ENCODE results near the gene NOS1AP. TPM values are rescaled to one million over a fixed set of nuclear protein-coding genes. Genes with fewer than 3 reads are reported as not detected.

Gene NOS1AP
- total and polyA plus RNA-seq, 2 donors (not counting 3 experiments of a cell fraction or from before 2014, with no cell fraction given): 1.3 to 5.4 TPM

DNA sequence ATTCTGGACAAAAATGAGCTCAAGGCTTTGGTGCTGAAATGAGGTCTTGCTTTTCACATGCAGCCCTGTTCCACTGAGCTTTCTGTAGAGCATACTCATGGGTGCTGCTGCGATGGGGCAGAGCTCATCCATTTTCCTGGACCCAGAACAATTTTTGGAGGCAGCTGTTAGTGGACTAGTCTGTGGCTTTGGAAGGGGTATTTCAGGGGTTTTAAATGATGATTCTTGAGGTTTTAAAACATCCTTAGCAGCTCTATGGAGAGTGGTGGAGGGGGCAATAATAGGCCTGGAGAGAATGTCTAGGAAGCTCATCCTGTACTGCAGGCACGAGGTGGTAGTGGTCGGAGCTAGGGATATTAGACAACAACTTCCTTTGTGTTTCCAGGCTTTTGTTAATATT is 16.5 kb downstream of the NOS1AP start:
- no peak for FAIRE-seq
- BruUV-seq (replicated peaks): no TSS peak
- no peaks in the 10 kb centered on the region for H3K79me2 ChIP-seq (ENCODE audit: control insufficient read depth, insufficient read depth, low read length)
- ChIA-PET POLR2A (no interaction called here), CTCF (interaction anchor here (1.1 kb wide), 1 partner anchor 49 kb away, joined by 3 read pairs; no protein-coding TSS in a partner anchor)
- no peaks in the 10 kb centered on the region for H3K36me3 ChIP-seq (ENCODE audit: control insufficient read depth in 2 of 2, extremely low read depth in 1 of 2, insufficient read depth in 2 of 2, low read length in 2 of 2)
- no peak overlapping the region for H2AFZ ChIP-seq (ENCODE audit: low read depth, low read length)
- H3K27me3 ChIP-seq (ENCODE audit: control insufficient read depth in 2 of 2, insufficient read depth in 2 of 2, low read length in 2 of 2): no peaks in the 10 kb centered on the region
- no peaks in the 10 kb centered on the region for H3K9me1 ChIP-seq (replicated peaks; ENCODE audit: control insufficient read depth, extremely low read depth, insufficient read depth, low read length)
- DNase-seq (ENCODE audit: low read depth, low spot score): no peak
- H3K4me1 ChIP-seq (ENCODE audit: control insufficient read depth, extremely low read depth, insufficient read depth, low read length): peaks cover 29% of the 10 kb centered on the region
- no peak overlapping the region for H3K27ac ChIP-seq (ENCODE audit: insufficient read depth, low read depth, low read length)
- intact Hi-C loops (cut with micrococcal nuclease) (no loop called here), dilution Hi-C loops (cut with MboI; ENCODE audit: extremely low pct_ligation_motif_present, low sequenced_read_pairs) (no loop called here)
- no peak overlapping the region for H3K9ac ChIP-seq (replicated peaks; ENCODE audit: extremely low read depth, insufficient read depth, low read length)
- H4K20me1 ChIP-seq (replicated peaks; ENCODE audit: control insufficient read depth, extremely low read depth, insufficient read depth, low read length): no peaks in the 10 kb centered on the region
- TF ChIP-seq, protein P1, sequence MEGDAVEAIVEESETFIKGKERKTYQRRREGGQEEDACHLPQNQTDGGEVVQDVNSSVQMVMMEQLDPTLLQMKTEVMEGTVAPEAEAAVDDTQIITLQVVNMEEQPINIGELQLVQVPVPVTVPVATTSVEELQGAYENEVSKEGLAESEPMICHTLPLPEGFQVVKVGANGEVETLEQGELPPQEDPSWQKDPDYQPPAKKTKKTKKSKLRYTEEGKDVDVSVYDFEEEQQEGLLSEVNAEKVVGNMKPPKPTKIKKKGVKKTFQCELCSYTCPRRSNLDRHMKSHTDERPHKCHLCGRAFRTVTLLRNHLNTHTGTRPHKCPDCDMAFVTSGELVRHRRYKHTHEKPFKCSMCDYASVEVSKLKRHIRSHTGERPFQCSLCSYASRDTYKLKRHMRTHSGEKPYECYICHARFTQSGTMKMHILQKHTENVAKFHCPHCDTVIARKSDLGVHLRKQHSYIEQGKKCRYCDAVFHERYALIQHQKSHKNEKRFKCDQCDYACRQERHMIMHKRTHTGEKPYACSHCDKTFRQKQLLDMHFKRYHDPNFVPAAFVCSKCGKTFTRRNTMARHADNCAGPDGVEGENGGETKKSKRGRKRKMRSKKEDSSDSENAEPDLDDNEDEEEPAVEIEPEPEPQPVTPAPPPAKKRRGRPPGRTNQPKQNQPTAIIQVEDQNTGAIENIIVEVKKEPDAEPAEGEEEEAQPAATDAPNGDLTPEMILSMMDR (IDR thresholded peaks at IDR 0.05; ENCODE audit: extremely low read depth in 1 of 2, insufficient read depth in 1 of 2, low read depth in 1 of 2, low read length in 2 of 2): no peak
- TF ChIP-seq EZH2 (IDR thresholded peaks at IDR 0.05; ENCODE audit: borderline replicate concordance, low read depth, low read length, severe bottlenecking) (no peak), FOS (IDR thresholded peaks at IDR 0.05; ENCODE audit: borderline replicate concordance, insufficient read depth, low read length) (no peak), POLR2A (IDR thresholded peaks at IDR 0.05; ENCODE audit: low read depth, low read length) (no peak), GATA2 (IDR thresholded peaks at IDR 0.05; ENCODE audit: insufficient read depth, insufficient read length, low read depth, low read length) (no peak), MYC (IDR thresholded peaks at IDR 0.05; ENCODE audit: low read depth, low read length) (no peak), POLR2AphosphoS5 (IDR thresholded peaks at IDR 0.05; ENCODE audit: insufficient read depth, low read depth, low read length) (no peak), JUN (IDR thresholded peaks at IDR 0.05; ENCODE audit: borderline replicate concordance, insufficient read depth, insufficient read length, low read depth) (no peak)
- TF ChIP-seq, protein P2, sequence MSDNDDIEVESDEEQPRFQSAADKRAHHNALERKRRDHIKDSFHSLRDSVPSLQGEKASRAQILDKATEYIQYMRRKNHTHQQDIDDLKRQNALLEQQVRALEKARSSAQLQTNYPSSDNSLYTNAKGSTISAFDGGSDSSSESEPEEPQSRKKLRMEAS (IDR thresholded peaks at IDR 0.05; ENCODE audit: insufficient read depth, insufficient read length): no peak
- no peak overlapping the region for H3K4me2 ChIP-seq (ENCODE audit: insufficient read depth, low read length)
- H3K9me3 ChIP-seq (replicated peaks; ENCODE audit: control insufficient read depth, insufficient read depth, low read length): no peaks in the 10 kb centered on the region
- no peak overlapping the region for H3K4me3 ChIP-seq (replicated peaks in 1 of 3; ENCODE audit: insufficient read depth in 1 of 3, low read depth in 1 of 3, low read length in 3 of 3)
